ENCODE results near the gene ING1.
A peak's percentile ranks its signal among the peaks of the same experiment; 100 is the strongest.

Gene ING1

GRCh38 chr13:110712081-110712848, 1.2 kb upstream of the ING1 start:
- Histone ChIP-seq H3K36me3 (ENCODE audit: control insufficient read depth in 4 of 4, insufficient read depth in 4 of 4, low read length in 3 of 4) (no peaks in the 10 kb centered on the region), H3K27ac (ENCODE audit: insufficient read depth in 1 of 2, low read depth in 1 of 2, low read length in 2 of 2, poor library complexity in 1 of 2, severe bottlenecking in 2 of 2) (peak overlapping the region; percentile 93 to 98), H3K4me3 (ENCODE audit: control insufficient read depth in 1 of 7, extremely low read depth in 1 of 7, insufficient read depth in 4 of 7, low read depth in 2 of 7, low read length in 6 of 7) (peak overlapping the region; percentile 77 to 98 (median 94)), H3K4me1 (ENCODE audit: control extremely low read depth in 1 of 4, control insufficient read depth in 4 of 4, insufficient read depth in 4 of 4, low read length in 3 of 4) (peaks cover 13 to 26% (median 22%) of the 10 kb centered on the region in 4 experiments), H3K27me3 (replicated peaks in 2 of 5; ENCODE audit: control insufficient read depth in 4 of 5, insufficient read depth in 5 of 5, low read length in 4 of 5) (no peaks in the 10 kb centered on the region), H3K9me3 (ENCODE audit: control extremely low read depth in 1 of 5, control insufficient read depth in 4 of 5, insufficient read depth in 2 of 5, low read depth in 1 of 5, low read length in 4 of 5) (no peaks in the 10 kb centered on the region)
- DNase-seq = peak; percentile 83 to 91 (median 88)
- WGBS (ENCODE audit: insufficient coverage) = 0% methylated on average over 45 of the region's 58 CpGs
- ChIA-PET CTCF (interaction anchor here (0.6 to 1.3 kb wide), 3 partner anchors 49 to 574 kb away, joined by 3 read pairs; no protein-coding TSS in a partner anchor), POLR2A (interaction anchor here (1.0 to 1.5 kb wide), 3 partner anchors 31 to 465 kb away, joined by 5 to 6 read pairs (median 6); partner anchors contain the start of gene ANKRD10)

- peak overlapping the region; percentile 77 to 98 (median 94) for H3K4me3 ChIP-seq (ENCODE audit: control insufficient read depth in 1 of 7, extremely low read depth in 1 of 7, insufficient read depth in 4 of 7, low read depth in 2 of 7, low read length in 6 of 7)
- peaks cover 13 to 29% (median 25%) of the 10 kb centered on the region in 4 experiments for H3K4me1 ChIP-seq (ENCODE audit: control extremely low read depth in 1 of 4, control insufficient read depth in 4 of 4, insufficient read depth in 4 of 4, low read length in 3 of 4)
- no peaks in the 10 kb centered on the region for H3K9me3 ChIP-seq (ENCODE audit: control extremely low read depth in 1 of 5, control insufficient read depth in 4 of 5, insufficient read depth in 2 of 5, low read depth in 1 of 5, low read length in 4 of 5)
- WGBS (ENCODE audit: insufficient coverage) = under 1% methylated on average over 53 of the region's 68 CpGs
- H3K36me3 ChIP-seq (ENCODE audit: control insufficient read depth in 4 of 4, insufficient read depth in 4 of 4, low read length in 3 of 4) = no peaks in the 10 kb centered on the region
- H3K27me3 ChIP-seq (replicated peaks in 2 of 5; ENCODE audit: control insufficient read depth in 4 of 5, insufficient read depth in 5 of 5, low read length in 4 of 5) = no peaks in the 10 kb centered on the region
- peak overlapping the region; percentile 93 to 98 for H3K27ac ChIP-seq (ENCODE audit: insufficient read depth in 1 of 2, low read depth in 1 of 2, low read length in 2 of 2, poor library complexity in 1 of 2, severe bottlenecking in 2 of 2)
- POLR2A ChIA-PET = interaction anchor here (0.6 to 1.5 kb wide), 4 partner anchors 32 to 464 kb away, joined by 4 to 6 read pairs (median 6); partner anchors contain the start of gene ANKRD10
- CTCF ChIA-PET = interaction anchor here (1.3 kb wide), 1 partner anchor 49 kb away, joined by 3 read pairs; no protein-coding TSS in a partner anchor
- DNase-seq = peak; percentile 100
These were observed 455 bp upstream of the ING1 start for GRCh38 chr13:110712849-110713641.

GRCh38 chr13:110713981-110714796, 689 bp downstream of the ING1 start:
- H3K27me3 ChIP-seq (replicated peaks in 2 of 5; ENCODE audit: control insufficient read depth in 4 of 5, insufficient read depth in 5 of 5, low read length in 4 of 5) = no peaks in the 10 kb centered on the region
- peak; percentile 52 to 64 (median 54) for DNase-seq
- ChIA-PET CTCF (interaction anchor here (1.2 kb wide), 1 partner anchor 69 kb away, joined by 9 read pairs; no protein-coding TSS in a partner anchor), POLR2A (interaction anchor here (0.6 kb wide), 2 partner anchors 70 to 185 kb away, joined by 4 to 5 read pairs; no protein-coding TSS in a partner anchor)
- H3K9me3 ChIP-seq (ENCODE audit: control extremely low read depth in 1 of 5, control insufficient read depth in 4 of 5, insufficient read depth in 2 of 5, low read depth in 1 of 5, low read length in 4 of 5) = no peaks in the 10 kb centered on the region
- H3K36me3 ChIP-seq (ENCODE audit: control insufficient read depth in 4 of 4, insufficient read depth in 4 of 4, low read length in 3 of 4) = peaks cover 0 to 4% (median 1%) of the 10 kb centered on the region in 4 experiments
- H3K4me3 ChIP-seq (ENCODE audit: control insufficient read depth in 1 of 7, extremely low read depth in 1 of 7, insufficient read depth in 4 of 7, low read depth in 2 of 7, low read length in 6 of 7) = peak overlapping the region; percentile 77 to 96 (median 93)
- peak overlapping the region; percentile 64 to 98 for H3K27ac ChIP-seq (ENCODE audit: insufficient read depth in 1 of 2, low read depth in 1 of 2, low read length in 2 of 2, poor library complexity in 1 of 2, severe bottlenecking in 2 of 2)
- H3K4me1 ChIP-seq (ENCODE audit: control extremely low read depth in 1 of 4, control insufficient read depth in 4 of 4, insufficient read depth in 4 of 4, low read length in 3 of 4) = peaks cover 13 to 29% (median 25%) of the 10 kb centered on the region in 4 experiments
- 0% methylated on average over 69 of the region's 86 CpGs for WGBS (ENCODE audit: insufficient coverage)

GRCh38 chr13:110714797-110715394, 1.4 kb downstream of the ING1 start:
- H3K9me3 ChIP-seq (ENCODE audit: control extremely low read depth in 1 of 5, control insufficient read depth in 4 of 5, insufficient read depth in 2 of 5, low read depth in 1 of 5, low read length in 4 of 5) = no peaks in the 10 kb centered on the region
- DNase-seq = peak in 1 of 3 donors; percentile 62
- peak overlapping the region; percentile 77 to 96 (median 93) for H3K4me3 ChIP-seq (ENCODE audit: control insufficient read depth in 1 of 7, extremely low read depth in 1 of 7, insufficient read depth in 4 of 7, low read depth in 2 of 7, low read length in 6 of 7)
- ChIA-PET CTCF (interaction anchor here (0.6 to 3.2 kb wide), 4 partner anchors 10 to 501 kb away, joined by 3 to 10 read pairs (median 6); partner anchors contain the start of gene CARS2), POLR2A (interaction anchor here (0.6 to 1.2 kb wide), 17 partner anchors 10 to 1018 kb away, joined by 3 to 30 read pairs (median 4); partner anchors contain the start of gene RAB20)
- 0% methylated on average over 26 of the region's 49 CpGs for WGBS (ENCODE audit: insufficient coverage)
- H3K36me3 ChIP-seq (ENCODE audit: control insufficient read depth in 4 of 4, insufficient read depth in 4 of 4, low read length in 3 of 4) = peaks cover 0 to 10% (median 5%) of the 10 kb centered on the region in 4 experiments
- H3K27me3 ChIP-seq (replicated peaks in 2 of 5; ENCODE audit: control insufficient read depth in 4 of 5, insufficient read depth in 5 of 5, low read length in 4 of 5) = no peaks in the 10 kb centered on the region
- H3K4me1 ChIP-seq (ENCODE audit: control extremely low read depth in 1 of 4, control insufficient read depth in 4 of 4, insufficient read depth in 4 of 4, low read length in 3 of 4) = peaks cover 13 to 29% (median 25%) of the 10 kb centered on the region in 4 experiments
- peak overlapping the region; percentile 64 to 98 for H3K27ac ChIP-seq (ENCODE audit: insufficient read depth in 1 of 2, low read depth in 1 of 2, low read length in 2 of 2, poor library complexity in 1 of 2, severe bottlenecking in 2 of 2)

GRCh38 chr13:110715395-110716246, 2.1 kb downstream of the ING1 start:
- Histone ChIP-seq H3K9me3 (ENCODE audit: control extremely low read depth in 1 of 5, control insufficient read depth in 4 of 5, insufficient read depth in 2 of 5, low read depth in 1 of 5, low read length in 4 of 5) (no peaks in the 10 kb centered on the region), H3K4me3 (ENCODE audit: control insufficient read depth in 1 of 7, extremely low read depth in 1 of 7, insufficient read depth in 4 of 7, low read depth in 2 of 7, low read length in 6 of 7) (peak overlapping the region; percentile 84 to 96 (median 94)), H3K36me3 (ENCODE audit: control insufficient read depth in 4 of 4, insufficient read depth in 4 of 4, low read length in 3 of 4) (peaks cover 0 to 12% (median 5%) of the 10 kb centered on the region in 4 experiments), H3K27me3 (replicated peaks in 2 of 5; ENCODE audit: control insufficient read depth in 4 of 5, insufficient read depth in 5 of 5, low read length in 4 of 5) (no peaks in the 10 kb centered on the region), H3K27ac (ENCODE audit: insufficient read depth in 1 of 2, low read depth in 1 of 2, low read length in 2 of 2, poor library complexity in 1 of 2, severe bottlenecking in 2 of 2) (peak overlapping the region; percentile 64 to 98), H3K4me1 (ENCODE audit: control extremely low read depth in 1 of 4, control insufficient read depth in 4 of 4, insufficient read depth in 4 of 4, low read length in 3 of 4) (peaks cover 11 to 29% (median 25%) of the 10 kb centered on the region in 4 experiments)
- peak; percentile 99 to 100 (median 100) for DNase-seq
- ChIA-PET CTCF (interaction anchor here (0.6 to 3.2 kb wide), 6 partner anchors 10 to 501 kb away, joined by 3 to 10 read pairs (median 4); partner anchors contain the start of gene CARS2), POLR2A (interaction anchor here (0.6 to 1.2 kb wide), 17 partner anchors 10 to 1019 kb away, joined by 3 to 30 read pairs (median 4); partner anchors contain the start of gene RAB20)
- under 1% methylated on average over 65 of the region's 74 CpGs for WGBS (ENCODE audit: insufficient coverage)

Measured in common myeloid progenitor, CD34-positive (primary cell).